Osteoblast (primary cell): ENCODE data around the gene AARSD1. TPM values are rescaled to one million over a fixed set of nuclear protein-coding genes. Genes with fewer than 3 reads are reported as not detected.
A peak's percentile ranks its signal among the peaks of the same experiment; 100 is the strongest.
"Not testable (repeated sequence)": the region's sequence is repeated elsewhere in the genome, so short reads cannot be mapped to it uniquely, and the experiment has no call there.

ENCODE experiments used
- DNase-seq: peaks from one replicate; pipeline ENCODE4 v3.0.0; 2011; ENCODE audit warnings: low spot score, mixed read lengths; ENCODE audit not compliant: insufficient read length; ENCODE audit errors: missing footprints
- H2AFZ ChIP-seq: 2 replicates; pipeline ENCODE4 v1.6.0; 2011; ENCODE audit warnings: mild to moderate bottlenecking, low read length
- H3K27ac ChIP-seq: 2 replicates; pipeline ENCODE4 v1.5.1; 2011; ENCODE audit warnings: mild to moderate bottlenecking, low read depth, low read length, moderate library complexity
- H3K27me3 ChIP-seq: 2 replicates; pipeline ENCODE4 v1.6.0; 2012; ENCODE audit warnings: mild to moderate bottlenecking, control low read depth, inconsistent platforms, low read length, moderate library complexity; ENCODE audit not compliant: insufficient read depth
- H3K36me3 ChIP-seq: 2 replicates; pipeline ENCODE4 v1.5.1; 2011; ENCODE audit warnings: mild to moderate bottlenecking, low read length, control low read depth, moderate library complexity; ENCODE audit not compliant: insufficient read depth
- H3K4me1 ChIP-seq: 2 replicates; pipeline ENCODE4 v1.5.1; 2011; ENCODE audit warnings: mild to moderate bottlenecking, low read length, control low read depth, moderate library complexity; ENCODE audit not compliant: insufficient read depth
- H3K4me2 ChIP-seq: 2 replicates; pipeline ENCODE4 v1.6.0; 2011; ENCODE audit warnings: mild to moderate bottlenecking, low read length; ENCODE audit not compliant: insufficient read depth
- H3K4me3 ChIP-seq: fragments of 200-600 bp; sonication (generic); 3 replicates; pipeline ENCODE4 v1.5.1; 2012; ENCODE audit warnings: mild to moderate bottlenecking, low read length, inconsistent platforms; ENCODE audit not compliant: insufficient read depth
- H3K79me2 ChIP-seq: 2 replicates; pipeline ENCODE4 v1.6.0; 2012; ENCODE audit warnings: mild to moderate bottlenecking, low read length, control low read depth, inconsistent platforms; ENCODE audit not compliant: insufficient read depth
- H3K9me3 ChIP-seq: 2 replicates; pipeline ENCODE4 v1.5.1; 2011; ENCODE audit warnings: low read depth, low read length, control low read depth
- H4K20me1 ChIP-seq: 2 replicates; pipeline ENCODE4 v1.6.0; 2012; ENCODE audit warnings: mild to moderate bottlenecking, low read length, control low read depth; ENCODE audit not compliant: insufficient read depth
- CTCF ChIP-seq: IDR thresholded peaks from 2 replicates; pipeline ENCODE4 v1.5.1; 2011; ENCODE audit warnings: mild to moderate bottlenecking, low read depth, low read length, moderate library complexity; ENCODE audit errors: extremely low read depth
- total RNA-seq: library from RNA; depleted of rRNA; stranded (reverse); fragments of >200 nt; gene quantifications from 2 replicates; pipeline ENCODE4 v1.2.3, GENCODE V29; 2012

The AARSD1 gene
- total RNA-seq, 1 donor, result 14.1 TPM

GRCh38 chr17:42920922-42921321, 43.3 kb downstream of the AARSD1 start:
- Histone ChIP-seq H4K20me1 (no peaks in the 10 kb centered on the region), H3K79me2 (no peaks in the 10 kb centered on the region), H3K27me3 (peaks cover 32% of the 10 kb centered on the region), H3K4me2 (no peak overlapping the region), H3K9me3 (no peaks in the 10 kb centered on the region), H3K4me1 (no peaks in the 10 kb centered on the region), H3K27ac (no peak overlapping the region), H2AFZ (no peak overlapping the region), H3K36me3 (no peaks in the 10 kb centered on the region), H3K4me3 (no peak overlapping the region)
- DNase-seq, result no peak
- TF ChIP-seq CTCF, result no peak

- Histone ChIP-seq H2AFZ (no peak overlapping the region), H3K4me2 (no peak overlapping the region)
Measured at GRCh38 chr17:42920106-42920900, 44.0 kb downstream of the AARSD1 start.

GRCh38 chr17:42919522-42920077, 44.7 kb downstream of the AARSD1 start:
- H3K9me3 ChIP-seq, result not testable (repeated sequence)

More at GRCh38 chr17:42920106-42920900, 44.0 kb downstream of the AARSD1 start:
- Histone ChIP-seq H4K20me1 (no peaks in the 10 kb centered on the region), H3K4me3 (no peak overlapping the region), H3K79me2 (no peaks in the 10 kb centered on the region), H3K4me1 (no peaks in the 10 kb centered on the region), H3K27me3 (peaks cover 32% of the 10 kb centered on the region), H3K36me3 (no peaks in the 10 kb centered on the region), H3K27ac (no peak overlapping the region), H3K9me3 (no peaks in the 10 kb centered on the region)
- DNase-seq, result no peak
- TF ChIP-seq CTCF, result no peak

GRCh38 chr17:42918902-42919521, 45.2 kb downstream of the AARSD1 start:
- Histone ChIP-seq H3K79me2 (no peaks in the 10 kb centered on the region), H3K27ac (no peak overlapping the region), H3K4me2 (peak overlapping the region; percentile 17), H3K9me3 (no peaks in the 10 kb centered on the region), H3K4me1 (no peaks in the 10 kb centered on the region), H3K27me3 (peaks cover 32% of the 10 kb centered on the region), H4K20me1 (no peaks in the 10 kb centered on the region), H3K36me3 (no peaks in the 10 kb centered on the region), H2AFZ (peak overlapping the region; percentile 67), H3K4me3 (no peak overlapping the region)
- DNase-seq, result no peak
- no peak for TF ChIP-seq CTCF

More at GRCh38 chr17:42919522-42920077, 44.7 kb downstream of the AARSD1 start:
- not testable (repeated sequence) for H4K20me1 ChIP-seq, H3K4me2 ChIP-seq, H3K4me3 ChIP-seq, H3K27ac ChIP-seq, H2AFZ ChIP-seq, DNase-seq, H3K4me1 ChIP-seq, H3K79me2 ChIP-seq, H3K36me3 ChIP-seq
- H3K27me3 ChIP-seq, result peaks cover 32% of the 10 kb centered on the region
